Colonic mucosa (tissue), 4 donors: ENCODE measurements around the gene REXO4. TPM values are rescaled to one million over a fixed set of nuclear protein-coding genes. Genes with fewer than 3 reads are reported as not detected.

Experiments used
- DNase-seq: peaks from one replicate; pipeline ENCODE4 v3.0.0-alpha.2; 2020
- H3K27ac ChIP-seq: fragments of 200-600 bp; one replicate; pipeline ENCODE4 v1.8.0; 2021
- H3K27me3 ChIP-seq: fragments of 200-600 bp; one replicate; pipeline ENCODE4 v1.8.0; 2021
- H3K36me3 ChIP-seq: fragments of 200-600 bp; one replicate; pipeline ENCODE4 v1.8.0; 2021
- H3K4me1 ChIP-seq: fragments of 200-600 bp; one replicate; pipeline ENCODE4 v1.8.0; 2021; ENCODE audit warnings: mild to moderate bottlenecking
- H3K4me3 ChIP-seq: fragments of 200-600 bp; one replicate; pipeline ENCODE4 v1.8.0; 2021
- H3K9ac ChIP-seq, 2 donors: one replicate each; pipeline ENCODE4 v1.7.0; 2013; ENCODE audit warnings: control low read depth in 2 of 2, low read depth in 2 of 2, low read length in 2 of 2
- H3K9me3 ChIP-seq: fragments of 200-600 bp; one replicate; pipeline ENCODE4 v1.8.0; 2021
- CTCF ChIP-seq: fragments of 200-600 bp; IDR thresholded peaks from one replicate; pipeline ENCODE4 v1.8.0; 2022; ENCODE audit warnings: antibody characterized with exemption, mild to moderate bottlenecking
- intact Hi-C: fragments of 100-400 bp; cut with DNase I; formaldehyde crosslinking; loops from one replicate; pipeline ENCODE4 v1.14.1; 2022
- total RNA-seq, 2 donors: library from RNA; stranded (reverse); fragmentation: NEBNext Ultra II Directional in 1 of 2; extraction: Animal tissue kit (Norgen Biotek cat#: 25700) in 1 of 2; gene quantifications; one replicate each; pipeline ENCODE4 v1.2.1, GENCODE V29; 2021
- donor health status: healthy.
- donor health status: DM: no; HTN: no; CAD: no.
- donor health status: DM: no; HTN: no; CAD: no.

REXO4 gene
- total RNA-seq, 2 donors from 2014 or later: 17.3 to 38.6 TPM

GRCh38 chr9:133420392-133420827 lies 2.6 kb upstream of the REXO4 start:
- H3K9me3 ChIP-seq: no peaks in the 10 kb centered on the region
- H3K9ac ChIP-seq: no peak overlapping the region
- TF ChIP-seq CTCF: no peak
- H3K4me3 ChIP-seq: no peak overlapping the region
- intact Hi-C loops: no loop called here
- H3K36me3 ChIP-seq: no peaks in the 10 kb centered on the region
- no peak for DNase-seq
- no peaks in the 10 kb centered on the region for H3K27me3 ChIP-seq
- no peak overlapping the region for H3K27ac ChIP-seq
- no peaks in the 10 kb centered on the region for H3K4me1 ChIP-seq

GRCh38 chr9:133419005-133419404 lies 1.2 kb upstream of the REXO4 start:
- Histone ChIP-seq H3K36me3 (no peaks in the 10 kb centered on the region), H3K9me3 (no peaks in the 10 kb centered on the region), H3K9ac (peak overlapping the region; percentile 43 to 58), H3K4me1 (no peaks in the 10 kb centered on the region), H3K27me3 (no peaks in the 10 kb centered on the region), H3K4me3 (peak overlapping the region; percentile 99), H3K27ac (peak overlapping the region; percentile 97)
- intact Hi-C loops: loop anchor here (5.0 kb wide), 1 partner anchor 38 kb away; the partner anchor contains the start of gene CACFD1
- peak; percentile 81 for DNase-seq
- TF ChIP-seq CTCF: no peak

GRCh38 chr9:133415170-133415569 lies 2.6 kb downstream of the REXO4 start:
- no peak overlapping the region for H3K4me3 ChIP-seq
- H3K36me3 ChIP-seq: no peaks in the 10 kb centered on the region
- H3K9me3 ChIP-seq: no peaks in the 10 kb centered on the region
- TF ChIP-seq CTCF: no peak
- no peak overlapping the region for H3K9ac ChIP-seq
- intact Hi-C loops: loop anchor here (5.0 kb wide), 1 partner anchor 42 kb away; the partner anchor contains the start of gene CACFD1
- H3K27me3 ChIP-seq: no peaks in the 10 kb centered on the region
- H3K27ac ChIP-seq: no peak overlapping the region
- no peaks in the 10 kb centered on the region for H3K4me1 ChIP-seq
- DNase-seq: no peak

GRCh38 chr9:133408042-133408441 lies 9.8 kb downstream of the REXO4 start:
- no peak overlapping the region for H3K9ac ChIP-seq
- no peak for TF ChIP-seq CTCF
- no peak overlapping the region for H3K4me3 ChIP-seq
- H3K9me3 ChIP-seq: no peaks in the 10 kb centered on the region
- no peaks in the 10 kb centered on the region for H3K27me3 ChIP-seq
- H3K4me1 ChIP-seq: no peaks in the 10 kb centered on the region
- no peak for DNase-seq
- peaks cover 4% of the 10 kb centered on the region for H3K36me3 ChIP-seq
- no peak overlapping the region for H3K27ac ChIP-seq
- intact Hi-C loops: no loop called here

DNA sequence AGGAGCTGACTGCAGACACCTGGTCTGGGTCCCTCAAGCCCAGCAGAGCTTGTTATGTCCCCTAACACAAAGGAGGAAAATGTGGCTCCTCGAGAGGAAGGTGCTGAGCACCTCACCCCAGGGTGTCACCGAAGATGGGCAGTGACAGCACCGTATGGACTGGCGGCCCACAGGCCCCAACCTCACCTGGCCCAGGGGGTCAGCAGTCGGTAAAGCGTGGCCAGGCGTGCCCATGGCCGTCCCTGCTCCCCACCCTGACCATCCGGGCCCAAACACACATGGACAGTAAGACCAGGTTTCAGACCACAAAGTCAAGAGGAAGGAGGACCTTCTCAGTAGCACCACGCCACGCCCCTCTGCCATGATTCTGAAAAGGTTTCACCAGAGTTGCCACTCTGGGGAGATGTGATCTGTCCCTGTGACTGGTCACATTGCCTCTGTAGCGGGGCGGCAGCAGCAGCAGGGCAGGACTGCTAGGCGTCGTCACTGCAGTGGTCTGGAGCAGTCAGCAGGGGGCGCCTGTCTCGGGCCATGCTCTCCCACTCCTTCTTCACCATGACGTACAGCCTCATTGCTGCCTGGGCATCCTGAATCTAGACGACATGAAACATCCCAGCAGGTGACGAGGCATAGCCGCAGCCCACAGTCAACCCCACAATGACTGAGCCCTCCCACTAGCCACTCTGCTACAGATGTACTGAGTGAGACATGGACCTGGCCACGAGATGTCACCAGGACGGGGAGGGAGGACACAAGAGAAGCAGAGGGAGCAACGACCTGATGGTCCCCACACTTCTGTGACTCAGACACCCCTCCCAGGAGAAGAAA lies 11.1 kb downstream of the REXO4 start:
- peaks cover 4% of the 10 kb centered on the region for H3K36me3 ChIP-seq

More for the DNA sequence above, 11.1 kb downstream of the REXO4 start:
- no peaks in the 10 kb centered on the region for H3K27me3 ChIP-seq
- DNase-seq: peak; percentile 76
- no peak overlapping the region for H3K27ac ChIP-seq
- H3K9me3 ChIP-seq: no peaks in the 10 kb centered on the region
- intact Hi-C loops: loop anchor here (2.0 kb wide), 1 partner anchor 80 kb away; no protein-coding TSS in a partner anchor
- TF ChIP-seq CTCF: peak; percentile 87
- H3K4me3 ChIP-seq: no peak overlapping the region
- H3K9ac ChIP-seq: no peak overlapping the region
- H3K4me1 ChIP-seq: no peaks in the 10 kb centered on the region
